ENCODE measurements around the gene THSD7B.

GRCh38 chr2:136966485-136966884 is 201.1 kb downstream of the THSD7B start:
- no peak for TF ChIP-seq POLR2A (IDR thresholded peaks at IDR 0.05)
- TF ChIP-seq CTCF (IDR thresholded peaks at IDR 0.05): no peak

Data from upper lobe of left lung (tissue), 4 donors.